CD4-positive, alpha-beta memory T cell (primary cell): ENCODE data around the gene FOXP1. TPM values are rescaled to one million over a fixed set of nuclear protein-coding genes. Genes with fewer than 3 reads are reported as not detected.
"Not testable (repeated sequence)": the region's sequence is repeated elsewhere in the genome, so short reads cannot be mapped to it uniquely, and the experiment has no call there.

Experiments used
- CTCF ChIA-PET: fragments of 350-600 bp; sonication (Branson Sonifier 250); formaldehyde crosslinking; loops from one replicate; lab custom pipeline; 2021; ENCODE audit warnings: inconsistent platforms; ENCODE audit not compliant: partially characterized antibody; lab: Charles Lee
- POLR2A ChIA-PET: fragments of 350-600 bp; sonication (Branson Sonifier 250); formaldehyde crosslinking; loops from one replicate; lab custom pipeline; 2021; ENCODE audit not compliant: partially characterized antibody; lab: Charles Lee
- DNase-seq, 5 donors: peaks; one replicate each; pipeline versions ENCODE4 v3.0.0 to v3.0.0-alpha.2; 2020 to 2022; ENCODE audit warnings: mixed read lengths in 1 of 5
- H3K27ac ChIP-seq: one replicate; pipeline ENCODE4 v1.7.0; 2013; ENCODE audit warnings: low read depth, low read length
- H3K27me3 ChIP-seq: 2 replicates; pipeline ENCODE4 v1.7.0; 2013; ENCODE audit warnings: mild to moderate bottlenecking, low read length, moderate library complexity; ENCODE audit not compliant: insufficient read depth
- H3K36me3 ChIP-seq: 2 replicates; pipeline ENCODE4 v1.7.0; 2013; ENCODE audit warnings: mild to moderate bottlenecking, low read length, moderate library complexity; ENCODE audit not compliant: insufficient read depth
- H3K4me1 ChIP-seq: 2 replicates; pipeline ENCODE4 v1.7.0; 2013; ENCODE audit warnings: mild to moderate bottlenecking, low read length, moderate library complexity; ENCODE audit not compliant: insufficient read depth
- H3K4me3 ChIP-seq, 2 donors: one replicate each; pipeline ENCODE4 v1.7.0; 2013; ENCODE audit warnings: low read length in 2 of 2, mild to moderate bottlenecking in 1 of 2
- H3K9me3 ChIP-seq, 2 donors: one replicate each; pipeline ENCODE4 v1.7.0; 2013; ENCODE audit warnings: low read length in 2 of 2, control low read depth in 1 of 2; ENCODE audit not compliant: control insufficient read depth in 1 of 2
- H3K27ac Mint-ChIP-seq, 7 donors: one replicate each; pipeline ENCODE4 v1.8.0; 2020 to 2021; ENCODE audit warnings: mixed read lengths in 7 of 7, mild to moderate bottlenecking in 6 of 7, inconsistent platforms in 3 of 7, moderate library complexity in 3 of 7
- H3K27me3 Mint-ChIP-seq, 2 donors: one replicate each; pipeline ENCODE4 v1.8.0; 2020 to 2021; ENCODE audit warnings: mixed read lengths in 2 of 2
- H3K36me3 Mint-ChIP-seq, 2 donors: one replicate each; pipeline ENCODE4 v1.8.0; 2020 to 2021; ENCODE audit warnings: mixed read lengths in 2 of 2, inconsistent platforms in 1 of 2, mild to moderate bottlenecking in 1 of 2
- H3K4me1 Mint-ChIP-seq, 4 donors: one replicate each; pipeline ENCODE4 v1.8.0; 2020 to 2021; ENCODE audit warnings: mixed read lengths in 4 of 4, mild to moderate bottlenecking in 1 of 4
- H3K4me3 Mint-ChIP-seq, 8 donors: one replicate each; pipeline ENCODE4 v1.8.0; 2020 to 2021; ENCODE audit warnings: mixed read lengths in 8 of 8, mild to moderate bottlenecking in 7 of 8, moderate library complexity in 6 of 8, inconsistent platforms in 3 of 8
- H3K9me3 Mint-ChIP-seq, 8 donors: one replicate each; pipeline ENCODE4 v1.8.0; 2020 to 2021; ENCODE audit warnings: mixed read lengths in 8 of 8, mild to moderate bottlenecking in 5 of 8, inconsistent platforms in 3 of 8, moderate library complexity in 1 of 8
- intact Hi-C: fragments of 100-400 bp; cut with micrococcal nuclease; formaldehyde crosslinking; loops from one replicate; pipeline ENCODE4 v1.15.1; 2023
- polyA plus RNA-seq, 2 donors: library from polyadenylated mRNA; unstranded; fragments of 300-500 nt; fragmentation: Illumina TruSeq; gene quantifications; one replicate each; pipeline ENCODE4 v1.2.3, GENCODE V29; 2021
- total RNA-seq, 2 experiments: library from RNA; stranded (reverse); gene quantifications; one replicate each; pipeline ENCODE4 v1.2.3, GENCODE V29; 2021

The FOXP1 gene
- total and polyA plus RNA-seq, 4 experiments from 2014 or later, result 189 to 348 (median 279) TPM

- no peak overlapping the region for H3K4me3 ChIP-seq
- H3K4me1 Mint-ChIP-seq, result peaks cover 7 to 14% (median 8%) of the 10 kb centered on the region in 4 donors
- peaks cover 8% of the 10 kb centered on the region for H3K4me1 ChIP-seq
- no peaks in the 10 kb centered on the region for H3K36me3 ChIP-seq
- POLR2A ChIA-PET, result no interaction called here
- no peaks in the 10 kb centered on the region for H3K9me3 Mint-ChIP-seq
- no peak overlapping the region for H3K27ac ChIP-seq
- CTCF ChIA-PET, result no interaction called here
- no peaks in the 10 kb centered on the region for H3K27me3 Mint-ChIP-seq
- no peak for DNase-seq
- H3K9me3 ChIP-seq, result no peaks in the 10 kb centered on the region
- no peak overlapping the region for H3K4me3 Mint-ChIP-seq
- intact Hi-C loops, result no loop called here
- H3K27me3 ChIP-seq, result no peaks in the 10 kb centered on the region
- H3K36me3 Mint-ChIP-seq, result peaks cover 0 to 4% of the 10 kb centered on the region in 2 donors
- no peak overlapping the region for H3K27ac Mint-ChIP-seq
These were observed 49.9 kb downstream of the FOXP1 start for GRCh38 chr3:71533588-71533987.

GRCh38 chr3:71532639-71533395 lies 50.7 kb downstream of the FOXP1 start:
- no peak for DNase-seq
- H3K36me3 Mint-ChIP-seq, result peaks cover 0 to 4% of the 10 kb centered on the region in 2 donors
- no peak overlapping the region for H3K27ac ChIP-seq
- no peaks in the 10 kb centered on the region for H3K27me3 Mint-ChIP-seq
- peaks cover 8 to 17% (median 11%) of the 10 kb centered on the region in 4 donors for H3K4me1 Mint-ChIP-seq
- no peaks in the 10 kb centered on the region for H3K9me3 Mint-ChIP-seq
- ChIA-PET POLR2A (no interaction called here), CTCF (no interaction called here)
- H3K36me3 ChIP-seq, result no peaks in the 10 kb centered on the region
- no peaks in the 10 kb centered on the region for H3K9me3 ChIP-seq
- no peaks in the 10 kb centered on the region for H3K27me3 ChIP-seq
- peaks cover 8% of the 10 kb centered on the region for H3K4me1 ChIP-seq
- no peak overlapping the region for H3K27ac Mint-ChIP-seq
- H3K4me3 Mint-ChIP-seq, result no peak overlapping the region
- no peak overlapping the region for H3K4me3 ChIP-seq
- intact Hi-C loops, result no loop called here

- no peak for DNase-seq
- Histone ChIP-seq H3K27me3 (no peaks in the 10 kb centered on the region), H3K27ac (no peak overlapping the region), H3K4me3 (no peak overlapping the region), H3K9me3 (no peaks in the 10 kb centered on the region), H3K36me3 (no peaks in the 10 kb centered on the region), H3K4me1 (peaks cover 8% of the 10 kb centered on the region)
- ChIA-PET CTCF (no interaction called here), POLR2A (no interaction called here)
- H3K27me3 Mint-ChIP-seq, result no peaks in the 10 kb centered on the region
- peaks cover 2 to 13% of the 10 kb centered on the region in 2 donors for H3K36me3 Mint-ChIP-seq
- peaks cover 8 to 17% (median 11%) of the 10 kb centered on the region in 4 donors for H3K4me1 Mint-ChIP-seq
- intact Hi-C loops, result no loop called here
- no peak overlapping the region for H3K4me3 Mint-ChIP-seq
- no peaks in the 10 kb centered on the region for H3K9me3 Mint-ChIP-seq
- no peak overlapping the region for H3K27ac Mint-ChIP-seq
These were observed 52.5 kb downstream of the FOXP1 start for GRCh38 chr3:71530903-71531530.

DNA sequence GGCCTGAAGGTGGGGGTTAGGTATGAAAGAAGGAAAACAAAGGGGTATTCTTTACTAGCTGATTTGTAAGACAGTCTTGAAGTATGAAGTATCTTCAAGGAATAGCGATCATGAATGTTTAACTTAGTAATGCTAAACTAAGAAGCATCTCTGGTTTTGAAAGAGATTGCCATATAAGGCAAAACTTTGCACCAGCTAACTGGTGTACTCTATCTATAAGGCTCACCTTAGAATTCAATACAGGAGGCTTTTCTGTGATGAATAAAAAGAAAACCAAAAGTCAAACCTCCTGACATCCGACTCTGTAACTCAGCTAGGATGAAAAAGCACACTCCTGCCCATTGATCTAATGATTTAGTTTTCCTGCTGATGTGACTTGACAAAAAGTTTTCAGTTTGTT lies 54.7 kb downstream of the FOXP1 start:
- no peak for DNase-seq
- intact Hi-C loops, result no loop called here
- H3K36me3 Mint-ChIP-seq, result peaks cover 2 to 13% of the 10 kb centered on the region in 2 donors
- H3K27ac ChIP-seq, result no peak overlapping the region
- ChIA-PET POLR2A (no interaction called here), CTCF (no interaction called here)
- H3K36me3 ChIP-seq, result no peaks in the 10 kb centered on the region
- no peaks in the 10 kb centered on the region for H3K27me3 Mint-ChIP-seq
- H3K27me3 ChIP-seq, result no peaks in the 10 kb centered on the region
- peak overlapping the region in 1 of 8 donors; percentile 39 for H3K4me3 Mint-ChIP-seq
- H3K9me3 Mint-ChIP-seq, result no peaks in the 10 kb centered on the region
- H3K27ac Mint-ChIP-seq, result peak overlapping the region in 2 of 7 donors; percentile 15 to 69
- H3K4me1 Mint-ChIP-seq, result peaks cover 8 to 17% (median 11%) of the 10 kb centered on the region in 4 donors
- H3K4me3 ChIP-seq, result no peak overlapping the region
- peaks cover 8% of the 10 kb centered on the region for H3K4me1 ChIP-seq
- no peaks in the 10 kb centered on the region for H3K9me3 ChIP-seq

DNA sequence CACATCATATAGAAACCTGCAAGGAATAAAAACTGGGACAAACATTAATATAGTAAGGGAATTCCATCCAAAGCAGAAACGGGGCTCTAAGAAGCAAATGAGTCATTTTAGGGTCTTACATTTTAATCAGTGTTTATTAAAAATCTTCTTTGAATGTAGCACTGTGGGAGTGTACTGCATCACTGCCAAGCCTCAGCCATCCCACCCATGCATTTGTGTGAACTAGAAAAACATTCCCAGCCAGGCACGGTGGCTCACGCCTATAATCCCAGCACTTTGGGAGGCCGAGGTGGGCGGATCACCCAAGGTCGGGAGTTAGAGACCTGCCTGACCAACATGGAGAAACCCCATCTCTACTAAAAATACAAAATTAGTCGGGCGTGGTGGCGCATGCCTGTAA lies 57.1 kb downstream of the FOXP1 start:
- DNase-seq, H3K4me1 ChIP-seq, H3K36me3 ChIP-seq, H3K27me3 ChIP-seq, H3K27ac ChIP-seq, intact Hi-C loops, H3K4me3 ChIP-seq, H3K4me3 Mint-ChIP-seq, H3K9me3 Mint-ChIP-seq, H3K9me3 ChIP-seq, H3K27me3 Mint-ChIP-seq, H3K27ac Mint-ChIP-seq: not testable (repeated sequence)
- Mint-ChIP-seq H3K4me1 (peaks cover 8 to 17% (median 11%) of the 10 kb centered on the region in 4 donors), H3K36me3 (peaks cover 2 to 17% of the 10 kb centered on the region in 2 donors)
- POLR2A ChIA-PET, result interaction anchor here (0.7 kb wide), 1 partner anchor 24 kb away, joined by 4 read pairs; no protein-coding TSS in a partner anchor
- CTCF ChIA-PET, result interaction anchor here (0.7 kb wide), 1 partner anchor 608 kb away, joined by 3 read pairs; no protein-coding TSS in a partner anchor

DNA sequence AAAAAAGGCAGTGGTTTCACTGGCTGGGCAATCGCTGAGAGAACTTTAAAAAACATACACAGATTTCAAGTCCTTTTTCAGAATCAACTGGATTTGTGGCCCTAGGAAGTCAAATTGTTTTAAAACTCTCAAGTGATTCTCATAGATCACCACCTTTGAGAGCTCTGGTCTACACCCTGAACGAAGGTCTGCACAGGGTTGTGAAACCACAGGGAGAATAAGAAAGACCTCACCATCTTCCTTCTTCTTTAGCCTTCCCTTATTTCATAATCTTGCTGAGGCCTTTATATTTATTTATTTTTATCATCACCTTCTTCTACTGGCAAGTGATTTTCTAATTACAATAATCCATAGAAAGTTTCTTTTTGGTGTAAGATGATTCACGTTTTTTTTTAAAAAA lies 58.1 kb downstream of the FOXP1 start:
- H3K27ac ChIP-seq, result no peak overlapping the region
- H3K4me1 ChIP-seq, result peaks cover 8% of the 10 kb centered on the region
- ChIA-PET POLR2A (no interaction called here), CTCF (no interaction called here)
- Mint-ChIP-seq H3K4me3 (no peak overlapping the region), H3K36me3 (peaks cover 2 to 17% of the 10 kb centered on the region in 2 donors), H3K9me3 (no peaks in the 10 kb centered on the region), H3K4me1 (peaks cover 10 to 17% (median 11%) of the 10 kb centered on the region in 4 donors), H3K27ac (no peak overlapping the region), H3K27me3 (no peaks in the 10 kb centered on the region)
- no peak for DNase-seq
- H3K4me3 ChIP-seq, result no peak overlapping the region
- no peaks in the 10 kb centered on the region for H3K27me3 ChIP-seq
- H3K36me3 ChIP-seq, result no peaks in the 10 kb centered on the region
- intact Hi-C loops, result no loop called here
- no peaks in the 10 kb centered on the region for H3K9me3 ChIP-seq

DNA sequence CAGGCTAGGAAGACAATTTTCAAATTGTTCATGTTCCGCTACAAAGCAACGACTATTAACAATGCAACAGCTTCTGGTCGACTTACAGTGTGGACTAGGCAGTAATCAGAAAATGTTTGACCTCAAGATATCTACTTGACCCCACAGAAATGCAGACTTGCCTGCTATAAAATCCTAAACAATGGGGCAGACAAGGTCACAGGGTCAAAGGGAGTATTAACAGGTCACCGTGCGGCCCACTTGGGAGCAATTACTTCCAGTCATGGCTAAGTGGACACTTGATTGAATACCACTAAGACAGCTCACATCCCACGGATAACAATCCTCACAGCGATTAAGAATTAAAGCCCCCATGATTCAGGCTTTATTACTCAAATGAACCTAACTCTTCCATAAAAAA lies 58.9 kb downstream of the FOXP1 start:
- H3K9me3 Mint-ChIP-seq, result no peaks in the 10 kb centered on the region
- Histone ChIP-seq H3K4me1 (peaks cover 8% of the 10 kb centered on the region), H3K27me3 (no peaks in the 10 kb centered on the region), H3K9me3 (no peaks in the 10 kb centered on the region), H3K36me3 (no peaks in the 10 kb centered on the region), H3K27ac (no peak overlapping the region), H3K4me3 (no peak overlapping the region)
- ChIA-PET CTCF (interaction anchor here (0.6 kb wide), 1 partner anchor 22 kb away, joined by 3 read pairs; no protein-coding TSS in a partner anchor), POLR2A (no interaction called here)
- H3K4me3 Mint-ChIP-seq, result no peak overlapping the region
- H3K4me1 Mint-ChIP-seq, result peaks cover 8 to 14% (median 10%) of the 10 kb centered on the region in 4 donors
- H3K27me3 Mint-ChIP-seq, result no peaks in the 10 kb centered on the region
- H3K36me3 Mint-ChIP-seq, result peaks cover 2 to 17% of the 10 kb centered on the region in 2 donors
- no peak overlapping the region for H3K27ac Mint-ChIP-seq
- no peak for DNase-seq
- intact Hi-C loops, result no loop called here
